RWPE1 (cell line): ENCODE data around the gene SLC4A3.

Experiments
- CTCF ChIA-PET: fragments of 350-600 bp; sonication (Branson Sonifier 250); formaldehyde crosslinking; extraction: SDS; loops from one replicate; lab custom pipeline; 2021; lab: Yijun Ruan, JAX
- POLR2A ChIA-PET: fragments of 400-600 bp; formaldehyde crosslinking; extraction: SDS; loops from one replicate; lab custom pipeline; 2020; ENCODE audit warnings: antibody characterized with exemption; ENCODE audit not compliant: low non-redundant PET; lab: Yijun Ruan, JAX
- DNase-seq: peaks from one replicate; pipeline ENCODE4 v3.0.0; 2012; ENCODE audit warnings: low spot score
- H3K27ac ChIP-seq: fragments of 450-650 bp; 2 replicates; pipeline ENCODE4 v1.5.1; 2017
- TF ChIP-seq, protein P1 (sequence below): fragments of 450-650 bp; conservative IDR thresholded peaks from 2 replicates; pipeline ENCODE4 v1.5.1; 2017; ENCODE audit warnings: low read depth, mild to moderate bottlenecking

Gene SLC4A3

DNA sequence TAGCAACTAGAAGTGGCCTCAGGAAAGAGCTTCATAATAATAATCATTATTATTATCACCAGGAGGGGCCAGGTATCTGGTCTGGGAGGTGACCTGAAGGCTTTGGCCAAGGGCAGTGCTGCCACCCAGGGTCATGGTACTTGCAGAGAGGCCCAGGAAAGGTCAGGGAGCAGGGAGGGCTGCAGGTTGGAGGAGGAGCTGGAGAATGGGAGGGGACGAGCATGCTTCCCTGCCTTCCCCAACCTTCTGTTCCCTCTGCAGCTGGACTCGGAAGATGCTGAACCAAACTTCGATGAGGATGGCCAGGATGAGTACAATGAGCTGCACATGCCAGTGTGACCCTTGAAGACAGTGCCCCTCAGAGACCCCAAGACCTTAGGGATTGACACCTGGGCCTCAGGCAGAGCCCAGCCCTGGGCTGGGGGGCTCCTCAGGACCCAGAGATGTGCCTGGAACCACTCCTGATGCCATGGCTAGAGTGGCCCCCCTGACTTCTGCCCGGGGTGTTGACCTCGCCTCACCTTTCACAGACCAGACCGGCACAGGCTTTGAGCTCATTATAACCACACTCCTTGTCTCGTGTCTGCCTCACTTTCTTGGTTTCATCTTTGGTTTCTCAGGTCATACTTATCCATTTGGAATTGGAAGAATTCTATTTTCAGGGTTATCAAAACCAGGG, 14.1 kb downstream of the SLC4A3 start:
- no peak for DNase-seq
- ChIA-PET CTCF (interaction anchor here (0.5 to 2.7 kb wide), 3 partner anchors 48 to 115 kb away, joined by 3 to 11 read pairs (median 3); no protein-coding TSS in a partner anchor), POLR2A (no interaction called here)

GRCh38 chr2:219642069-219642454, 14.6 kb downstream of the SLC4A3 start:
- peak overlapping the region; percentile 38 for H3K27ac ChIP-seq
- ChIA-PET CTCF (interaction anchor here (0.5 to 2.7 kb wide), 6 partner anchors 40 to 100 kb away, joined by 3 to 11 read pairs (median 4); no protein-coding TSS in a partner anchor), POLR2A (no interaction called here)
- DNase-seq = no peak
- TF ChIP-seq, protein P1, sequence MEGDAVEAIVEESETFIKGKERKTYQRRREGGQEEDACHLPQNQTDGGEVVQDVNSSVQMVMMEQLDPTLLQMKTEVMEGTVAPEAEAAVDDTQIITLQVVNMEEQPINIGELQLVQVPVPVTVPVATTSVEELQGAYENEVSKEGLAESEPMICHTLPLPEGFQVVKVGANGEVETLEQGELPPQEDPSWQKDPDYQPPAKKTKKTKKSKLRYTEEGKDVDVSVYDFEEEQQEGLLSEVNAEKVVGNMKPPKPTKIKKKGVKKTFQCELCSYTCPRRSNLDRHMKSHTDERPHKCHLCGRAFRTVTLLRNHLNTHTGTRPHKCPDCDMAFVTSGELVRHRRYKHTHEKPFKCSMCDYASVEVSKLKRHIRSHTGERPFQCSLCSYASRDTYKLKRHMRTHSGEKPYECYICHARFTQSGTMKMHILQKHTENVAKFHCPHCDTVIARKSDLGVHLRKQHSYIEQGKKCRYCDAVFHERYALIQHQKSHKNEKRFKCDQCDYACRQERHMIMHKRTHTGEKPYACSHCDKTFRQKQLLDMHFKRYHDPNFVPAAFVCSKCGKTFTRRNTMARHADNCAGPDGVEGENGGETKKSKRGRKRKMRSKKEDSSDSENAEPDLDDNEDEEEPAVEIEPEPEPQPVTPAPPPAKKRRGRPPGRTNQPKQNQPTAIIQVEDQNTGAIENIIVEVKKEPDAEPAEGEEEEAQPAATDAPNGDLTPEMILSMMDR = no peak

More for the DNA sequence above, 14.1 kb downstream of the SLC4A3 start:
- H3K27ac ChIP-seq = peak overlapping the region; percentile 38
- TF ChIP-seq, protein P1 = no peak

DNA sequence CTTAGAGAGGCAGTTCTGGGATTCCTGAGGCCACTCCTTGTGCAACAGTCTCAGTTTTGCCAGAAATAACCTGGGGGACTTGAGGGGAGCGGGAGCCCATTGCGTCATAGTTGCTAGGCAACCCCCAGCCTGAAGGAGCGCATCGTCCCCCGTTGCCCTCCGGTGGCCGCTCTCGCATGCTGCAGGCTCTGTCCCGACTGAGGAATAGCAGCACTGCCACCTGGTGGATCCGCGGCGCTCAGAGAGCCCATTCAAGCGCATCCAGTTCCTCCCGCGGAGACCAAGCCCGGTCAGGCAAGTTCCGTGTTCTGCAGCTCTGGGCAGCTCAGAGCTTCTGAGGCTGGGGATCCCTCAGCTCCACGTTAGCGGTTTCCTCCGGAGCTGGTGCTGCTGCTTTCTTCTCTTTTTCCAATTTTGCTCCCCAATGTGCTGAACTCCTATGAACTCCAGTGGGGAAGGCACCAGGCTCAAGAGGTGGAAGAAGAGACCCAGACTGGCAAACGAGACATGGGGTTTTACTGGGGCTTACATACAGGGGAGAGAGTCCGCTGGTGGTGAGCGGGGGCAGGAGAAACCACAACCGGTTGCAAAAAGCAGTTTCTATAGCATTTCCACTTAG, 15.1 kb downstream of the SLC4A3 start:
- ChIA-PET CTCF (interaction anchor here (0.5 to 2.7 kb wide), 19 partner anchors 9 to 353 kb away, joined by 3 to 11 read pairs (median 3); partner anchors contain the start of gene STK11IP), POLR2A (no interaction called here)
- peak overlapping the region; percentile 38 for H3K27ac ChIP-seq
- peak; percentile 95 for DNase-seq
- TF ChIP-seq, protein P1 = peak; percentile 99

DNA sequence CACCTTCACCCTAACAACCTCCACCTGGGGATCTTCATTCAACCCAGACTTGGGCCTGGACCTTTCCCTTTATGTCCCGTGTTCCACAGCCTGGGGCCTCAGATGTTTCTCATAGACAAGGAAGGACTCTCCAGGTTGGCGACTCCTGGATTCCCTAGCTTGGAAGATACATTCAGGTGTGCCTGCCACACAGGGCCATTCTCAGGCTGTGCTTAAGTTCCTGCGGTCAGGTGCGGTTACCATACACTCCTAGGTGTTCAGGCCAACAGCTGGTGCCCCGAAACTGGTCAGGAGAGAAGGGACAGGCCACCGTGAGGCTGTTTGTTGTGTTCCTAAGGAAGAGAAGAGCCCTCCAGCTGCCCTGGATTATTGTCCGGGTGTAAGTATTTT, 15.6 kb downstream of the SLC4A3 start:
- DNase-seq = no peak
- CTCF ChIA-PET = interaction anchor here (0.6 to 2.7 kb wide), 18 partner anchors 9 to 352 kb away, joined by 3 to 11 read pairs (median 3); partner anchors contain the start of gene STK11IP
- peak overlapping the region; percentile 38 for H3K27ac ChIP-seq
- POLR2A ChIA-PET = no interaction called here
- TF ChIP-seq, protein P1 = no peak

GRCh38 chr2:219643788-219644398, 16.5 kb downstream of the SLC4A3 start:
- ChIA-PET CTCF (interaction anchor here (0.5 to 1.3 kb wide), 2 partner anchors 47 to 76 kb away, joined by 3 to 5 read pairs; partner anchors contain the start of gene STK11IP), POLR2A (interaction anchor here (0.6 kb wide), 2 partner anchors 9 to 30 kb away, joined by 3 read pairs; no protein-coding TSS in a partner anchor)
- TF ChIP-seq, protein P1 = no peak
- no peak for DNase-seq
- H3K27ac ChIP-seq = peak overlapping the region; percentile 82
